ENCODE measurements around the gene UBA3.
A peak's percentile ranks its signal among the peaks of the same experiment; 100 is the strongest.

UBA3 gene

GRCh38 chr3:69058180-69058946, 21.8 kb downstream of the UBA3 start:
- Histone ChIP-seq H3K27me3 (ENCODE audit: control insufficient read depth, insufficient read depth, low read length) (no peaks in the 10 kb centered on the region), H3K9me3 (ENCODE audit: control insufficient read depth, low read length) (no peaks in the 10 kb centered on the region), H3K4me1 (ENCODE audit: control insufficient read depth, insufficient read depth, low read length) (no peaks in the 10 kb centered on the region), H3K9ac (ENCODE audit: low read length) (no peak overlapping the region), H3K4me3 (ENCODE audit: low read length) (no peak overlapping the region), H3K36me3 (ENCODE audit: control insufficient read depth, insufficient read depth, low read length) (no peaks in the 10 kb centered on the region)

- H3K4me3 ChIP-seq (ENCODE audit: low read length) = peak overlapping the region; percentile 95
- peak overlapping the region; percentile 96 for H3K9ac ChIP-seq (ENCODE audit: low read length)
- H3K27me3 ChIP-seq (ENCODE audit: control insufficient read depth, insufficient read depth, low read length) = no peaks in the 10 kb centered on the region
- H3K9me3 ChIP-seq (ENCODE audit: control insufficient read depth, low read length) = no peaks in the 10 kb centered on the region
- peaks cover under 1% of the 10 kb centered on the region for H3K36me3 ChIP-seq (ENCODE audit: control insufficient read depth, insufficient read depth, low read length)
- peaks cover 5% of the 10 kb centered on the region for H3K4me1 ChIP-seq (ENCODE audit: control insufficient read depth, insufficient read depth, low read length)
Measured at GRCh38 chr3:69052472-69052898, 27.7 kb downstream of the UBA3 start.

- H3K9me3 ChIP-seq (ENCODE audit: control insufficient read depth, low read length) = no peaks in the 10 kb centered on the region
- no peaks in the 10 kb centered on the region for H3K27me3 ChIP-seq (ENCODE audit: control insufficient read depth, insufficient read depth, low read length)
- peaks cover 5% of the 10 kb centered on the region for H3K36me3 ChIP-seq (ENCODE audit: control insufficient read depth, insufficient read depth, low read length)
- peak within 1 kb of the TSS; percentile 95 for H3K4me3 ChIP-seq (ENCODE audit: low read length)
- peaks cover 5% of the 10 kb centered on the region for H3K4me1 ChIP-seq (ENCODE audit: control insufficient read depth, insufficient read depth, low read length)
- peak within 1 kb of the TSS; percentile 96 for H3K9ac ChIP-seq (ENCODE audit: low read length)
Measured at GRCh38 chr3:69051756-69052471, 28.3 kb downstream of the UBA3 start, which contains the start of gene TMF1. TSS of gene TMF1 (minus strand) at chr3:69052333. CDS start at chr3:69052086, 247 bp downstream.

GRCh38 chr3:69048990-69049389, 31.2 kb downstream of the UBA3 start:
- Histone ChIP-seq H3K9me3 (ENCODE audit: control insufficient read depth, low read length) (no peaks in the 10 kb centered on the region), H3K27me3 (ENCODE audit: control insufficient read depth, insufficient read depth, low read length) (no peaks in the 10 kb centered on the region), H3K36me3 (ENCODE audit: control insufficient read depth, insufficient read depth, low read length) (peaks cover 5% of the 10 kb centered on the region), H3K9ac (ENCODE audit: low read length) (no peak overlapping the region), H3K4me1 (ENCODE audit: control insufficient read depth, insufficient read depth, low read length) (peaks cover 5% of the 10 kb centered on the region), H3K4me3 (ENCODE audit: low read length) (no peak overlapping the region)

- Histone ChIP-seq H3K27me3 (ENCODE audit: control insufficient read depth, insufficient read depth, low read length) (no peaks in the 10 kb centered on the region), H3K36me3 (ENCODE audit: control insufficient read depth, insufficient read depth, low read length) (peaks cover 5% of the 10 kb centered on the region), H3K4me3 (ENCODE audit: low read length) (no peak overlapping the region), H3K9me3 (ENCODE audit: control insufficient read depth, low read length) (no peaks in the 10 kb centered on the region), H3K4me1 (ENCODE audit: control insufficient read depth, insufficient read depth, low read length) (no peaks in the 10 kb centered on the region), H3K9ac (ENCODE audit: low read length) (no peak overlapping the region)
Measured at GRCh38 chr3:69044608-69045007, 35.6 kb downstream of the UBA3 start.

GRCh38 chr3:69033470-69033869, 46.7 kb downstream of the UBA3 start:
- peaks cover 5% of the 10 kb centered on the region for H3K36me3 ChIP-seq (ENCODE audit: control insufficient read depth, insufficient read depth, low read length)
- no peak overlapping the region for H3K9ac ChIP-seq (ENCODE audit: low read length)
- no peak overlapping the region for H3K4me3 ChIP-seq (ENCODE audit: low read length)
- no peaks in the 10 kb centered on the region for H3K9me3 ChIP-seq (ENCODE audit: control insufficient read depth, low read length)
- no peaks in the 10 kb centered on the region for H3K4me1 ChIP-seq (ENCODE audit: control insufficient read depth, insufficient read depth, low read length)
- H3K27me3 ChIP-seq (ENCODE audit: control insufficient read depth, insufficient read depth, low read length) = no peaks in the 10 kb centered on the region

- Histone ChIP-seq H3K4me1 (ENCODE audit: control insufficient read depth, insufficient read depth, low read length) (no peaks in the 10 kb centered on the region), H3K9ac (ENCODE audit: low read length) (no peak overlapping the region), H3K9me3 (ENCODE audit: control insufficient read depth, low read length) (no peaks in the 10 kb centered on the region), H3K36me3 (ENCODE audit: control insufficient read depth, insufficient read depth, low read length) (peaks cover 5% of the 10 kb centered on the region), H3K4me3 (ENCODE audit: low read length) (no peak overlapping the region), H3K27me3 (ENCODE audit: control insufficient read depth, insufficient read depth, low read length) (no peaks in the 10 kb centered on the region)
Measured at GRCh38 chr3:69032737-69033136, 47.4 kb downstream of the UBA3 start.

- peaks cover 5% of the 10 kb centered on the region for H3K36me3 ChIP-seq (ENCODE audit: control insufficient read depth, insufficient read depth, low read length)
- no peak overlapping the region for H3K4me3 ChIP-seq (ENCODE audit: low read length)
- H3K9me3 ChIP-seq (ENCODE audit: control insufficient read depth, low read length) = no peaks in the 10 kb centered on the region
- H3K9ac ChIP-seq (ENCODE audit: low read length) = no peak overlapping the region
- H3K27me3 ChIP-seq (ENCODE audit: control insufficient read depth, insufficient read depth, low read length) = no peaks in the 10 kb centered on the region
- H3K4me1 ChIP-seq (ENCODE audit: control insufficient read depth, insufficient read depth, low read length) = no peaks in the 10 kb centered on the region
Measured at GRCh38 chr3:69032142-69032541, 48.0 kb downstream of the UBA3 start.

- Histone ChIP-seq H3K4me3 (ENCODE audit: low read length) (no peak overlapping the region), H3K36me3 (ENCODE audit: control insufficient read depth, insufficient read depth, low read length) (peaks cover 5% of the 10 kb centered on the region)
Measured at GRCh38 chr3:69031635-69032034, 48.5 kb downstream of the UBA3 start.

GRCh38 chr3:69020857-69021256, 59.3 kb downstream of the UBA3 start:
- no peaks in the 10 kb centered on the region for H3K4me1 ChIP-seq (ENCODE audit: control insufficient read depth, insufficient read depth, low read length)
- H3K9me3 ChIP-seq (ENCODE audit: control insufficient read depth, low read length) = no peaks in the 10 kb centered on the region
- H3K36me3 ChIP-seq (ENCODE audit: control insufficient read depth, insufficient read depth, low read length) = no peaks in the 10 kb centered on the region
- no peaks in the 10 kb centered on the region for H3K27me3 ChIP-seq (ENCODE audit: control insufficient read depth, insufficient read depth, low read length)
- no peak overlapping the region for H3K4me3 ChIP-seq (ENCODE audit: low read length)
- no peak overlapping the region for H3K9ac ChIP-seq (ENCODE audit: low read length)

More at GRCh38 chr3:69031635-69032034, 48.5 kb downstream of the UBA3 start:
- H3K9ac ChIP-seq (ENCODE audit: low read length) = no peak overlapping the region
- H3K9me3 ChIP-seq (ENCODE audit: control insufficient read depth, low read length) = no peaks in the 10 kb centered on the region
- no peaks in the 10 kb centered on the region for H3K27me3 ChIP-seq (ENCODE audit: control insufficient read depth, insufficient read depth, low read length)
- no peaks in the 10 kb centered on the region for H3K4me1 ChIP-seq (ENCODE audit: control insufficient read depth, insufficient read depth, low read length)

GRCh38 chr3:69020424-69020823, 59.7 kb downstream of the UBA3 start:
- Histone ChIP-seq H3K9me3 (ENCODE audit: control insufficient read depth, low read length) (no peaks in the 10 kb centered on the region), H3K4me1 (ENCODE audit: control insufficient read depth, insufficient read depth, low read length) (no peaks in the 10 kb centered on the region), H3K9ac (ENCODE audit: low read length) (no peak overlapping the region), H3K27me3 (ENCODE audit: control insufficient read depth, insufficient read depth, low read length) (no peaks in the 10 kb centered on the region), H3K4me3 (ENCODE audit: low read length) (no peak overlapping the region), H3K36me3 (ENCODE audit: control insufficient read depth, insufficient read depth, low read length) (no peaks in the 10 kb centered on the region)

GRCh38 chr3:69016901-69017300, 63.3 kb downstream of the UBA3 start:
- no peak overlapping the region for H3K4me3 ChIP-seq (ENCODE audit: low read length)
- H3K36me3 ChIP-seq (ENCODE audit: control insufficient read depth, insufficient read depth, low read length) = no peaks in the 10 kb centered on the region
- H3K4me1 ChIP-seq (ENCODE audit: control insufficient read depth, insufficient read depth, low read length) = peaks cover 6% of the 10 kb centered on the region
- H3K9me3 ChIP-seq (ENCODE audit: control insufficient read depth, low read length) = no peaks in the 10 kb centered on the region
- no peak overlapping the region for H3K9ac ChIP-seq (ENCODE audit: low read length)
- no peaks in the 10 kb centered on the region for H3K27me3 ChIP-seq (ENCODE audit: control insufficient read depth, insufficient read depth, low read length)
